ENCODE data around the gene CDK8. TPM values are rescaled to one million over a fixed set of nuclear protein-coding genes. Genes with fewer than 3 reads are reported as not detected.

CDK8 gene
- total RNA-seq, 1 donor from 2014 or later: 25.3 TPM

DNA sequence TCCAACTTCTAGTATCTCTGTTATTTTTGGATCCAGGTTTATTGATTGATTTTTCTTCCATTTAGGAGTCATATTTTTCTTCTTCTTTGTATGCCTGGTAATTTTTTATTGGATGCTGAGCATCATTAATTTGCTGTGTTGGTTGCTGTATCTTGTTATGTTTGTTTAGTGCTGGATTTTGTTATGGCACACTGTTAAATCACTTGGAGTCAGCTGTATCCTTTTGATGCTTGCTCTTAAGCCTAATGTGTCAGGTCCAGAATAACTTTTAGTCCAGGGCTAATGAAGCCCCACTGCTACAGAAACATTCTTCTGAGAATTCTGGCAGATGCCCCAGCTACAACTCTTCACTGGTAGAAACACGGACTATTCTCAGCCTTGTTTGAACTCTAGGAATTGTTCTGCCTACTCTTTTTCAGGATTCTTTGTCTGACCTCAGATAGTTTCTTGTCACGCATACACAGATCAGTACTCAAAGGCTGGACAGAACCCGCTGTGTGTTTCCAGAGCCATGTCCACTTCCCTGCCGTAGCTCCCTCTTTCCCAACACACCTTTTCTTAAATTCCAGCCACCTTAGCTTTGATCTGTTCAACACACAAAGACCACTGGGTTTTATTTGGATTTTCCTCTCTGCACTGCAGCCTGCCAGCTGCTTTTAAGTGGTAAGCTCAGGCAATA is 166.5 kb downstream of the CDK8 start:
- Mint-ChIP-seq H3K9me3 (peaks cover 7% of the 10 kb centered on the region), H3K27me3 (ENCODE audit: low read depth) (no peaks in the 10 kb centered on the region), H3K27ac (no peak overlapping the region), H3K36me3 (no peaks in the 10 kb centered on the region), H3K4me1 (peaks cover 2% of the 10 kb centered on the region), H3K4me3 (no peak overlapping the region)
- no peak for DNase-seq (ENCODE audit: low spot score in 2 of 2, unreplicated experiment in 2 of 2)
- TF ChIP-seq, protein P1, sequence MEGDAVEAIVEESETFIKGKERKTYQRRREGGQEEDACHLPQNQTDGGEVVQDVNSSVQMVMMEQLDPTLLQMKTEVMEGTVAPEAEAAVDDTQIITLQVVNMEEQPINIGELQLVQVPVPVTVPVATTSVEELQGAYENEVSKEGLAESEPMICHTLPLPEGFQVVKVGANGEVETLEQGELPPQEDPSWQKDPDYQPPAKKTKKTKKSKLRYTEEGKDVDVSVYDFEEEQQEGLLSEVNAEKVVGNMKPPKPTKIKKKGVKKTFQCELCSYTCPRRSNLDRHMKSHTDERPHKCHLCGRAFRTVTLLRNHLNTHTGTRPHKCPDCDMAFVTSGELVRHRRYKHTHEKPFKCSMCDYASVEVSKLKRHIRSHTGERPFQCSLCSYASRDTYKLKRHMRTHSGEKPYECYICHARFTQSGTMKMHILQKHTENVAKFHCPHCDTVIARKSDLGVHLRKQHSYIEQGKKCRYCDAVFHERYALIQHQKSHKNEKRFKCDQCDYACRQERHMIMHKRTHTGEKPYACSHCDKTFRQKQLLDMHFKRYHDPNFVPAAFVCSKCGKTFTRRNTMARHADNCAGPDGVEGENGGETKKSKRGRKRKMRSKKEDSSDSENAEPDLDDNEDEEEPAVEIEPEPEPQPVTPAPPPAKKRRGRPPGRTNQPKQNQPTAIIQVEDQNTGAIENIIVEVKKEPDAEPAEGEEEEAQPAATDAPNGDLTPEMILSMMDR (IDR thresholded peaks at IDR 0.05; ENCODE audit: unreplicated experiment): no peak

DNA sequence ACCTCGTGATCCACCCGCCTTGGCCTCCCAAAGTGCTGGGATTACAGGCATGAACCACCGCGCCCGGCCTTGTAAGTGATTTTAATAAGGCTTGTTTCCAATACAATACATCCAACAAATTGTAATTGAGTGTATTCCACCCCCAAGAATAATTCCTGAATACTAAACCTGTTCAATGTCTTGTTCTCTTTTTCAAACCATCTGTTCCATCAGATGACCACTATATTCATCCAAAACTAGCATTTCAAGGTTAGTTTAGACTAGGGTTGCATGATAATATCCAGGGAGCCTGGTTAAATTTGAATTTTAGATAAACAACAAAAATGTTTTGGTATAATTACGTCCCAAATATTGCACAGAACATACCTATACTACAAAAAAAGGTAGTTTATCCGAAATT is 168.1 kb downstream of the CDK8 start:
- Mint-ChIP-seq H3K27me3 (ENCODE audit: low read depth) (no peaks in the 10 kb centered on the region), H3K36me3 (no peaks in the 10 kb centered on the region), H3K27ac (no peak overlapping the region), H3K4me3 (no peak overlapping the region), H3K9me3 (peaks cover 7% of the 10 kb centered on the region), H3K4me1 (peaks cover 7% of the 10 kb centered on the region)
- TF ChIP-seq, protein P1 (IDR thresholded peaks at IDR 0.05; ENCODE audit: unreplicated experiment): no peak
- DNase-seq (ENCODE audit: low spot score in 2 of 2, unreplicated experiment in 2 of 2): no peak

DNA sequence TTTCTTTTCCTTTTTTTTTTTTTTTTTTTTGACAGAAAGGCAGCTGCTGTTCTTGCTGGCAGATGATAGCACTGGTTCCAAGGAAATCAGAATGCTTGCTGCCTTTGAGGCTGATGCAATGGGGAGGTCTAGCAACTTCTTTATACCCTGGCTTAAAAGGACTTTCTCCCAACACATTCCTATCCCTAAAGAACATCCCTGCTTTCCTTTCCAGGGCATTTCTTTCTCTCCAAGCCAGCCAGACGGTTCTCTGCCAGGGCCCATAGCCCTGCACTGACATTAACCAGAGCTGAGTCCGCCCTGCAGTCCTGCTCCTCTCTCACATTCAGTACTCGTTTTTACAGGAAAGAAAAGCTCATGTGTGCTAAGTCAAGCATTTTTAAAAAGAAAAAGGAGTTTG is 169.7 kb downstream of the CDK8 start:
- DNase-seq (ENCODE audit: low spot score in 2 of 2, unreplicated experiment in 2 of 2): no peak
- Mint-ChIP-seq H3K36me3 (no peaks in the 10 kb centered on the region), H3K27ac (no peak overlapping the region), H3K4me1 (peaks cover 7% of the 10 kb centered on the region), H3K4me3 (no peak overlapping the region), H3K9me3 (peaks cover 2% of the 10 kb centered on the region), H3K27me3 (ENCODE audit: low read depth) (no peaks in the 10 kb centered on the region)
- TF ChIP-seq, protein P1 (IDR thresholded peaks at IDR 0.05; ENCODE audit: unreplicated experiment): no peak

DNA sequence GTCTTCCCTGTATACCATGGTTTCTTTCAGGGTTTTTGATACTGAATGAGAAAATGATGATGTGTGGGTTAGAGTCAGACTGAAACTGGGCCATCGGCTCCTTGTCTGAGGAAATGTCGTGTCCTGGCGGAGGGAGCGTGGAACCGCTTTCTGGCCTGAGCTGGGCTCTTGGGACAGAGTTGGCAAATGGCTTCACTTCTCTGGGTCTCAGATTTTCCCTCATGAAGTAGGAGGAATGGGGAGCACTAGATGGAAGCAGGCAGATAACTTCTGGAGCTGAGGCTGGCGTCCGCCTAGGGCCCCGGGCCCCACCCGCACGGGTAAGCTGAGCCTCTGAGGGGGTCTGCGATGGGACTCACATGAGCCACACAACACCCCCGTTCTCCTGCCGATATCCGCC is 170.3 kb downstream of the CDK8 start:
- Mint-ChIP-seq H3K27me3 (ENCODE audit: low read depth) (no peaks in the 10 kb centered on the region), H3K4me1 (peaks cover 7% of the 10 kb centered on the region), H3K36me3 (no peaks in the 10 kb centered on the region), H3K9me3 (no peaks in the 10 kb centered on the region), H3K4me3 (no peak overlapping the region), H3K27ac (no peak overlapping the region)
- DNase-seq (ENCODE audit: low spot score in 2 of 2, unreplicated experiment in 2 of 2): no peak
- TF ChIP-seq, protein P1 (IDR thresholded peaks at IDR 0.05; ENCODE audit: unreplicated experiment): no peak

DNA sequence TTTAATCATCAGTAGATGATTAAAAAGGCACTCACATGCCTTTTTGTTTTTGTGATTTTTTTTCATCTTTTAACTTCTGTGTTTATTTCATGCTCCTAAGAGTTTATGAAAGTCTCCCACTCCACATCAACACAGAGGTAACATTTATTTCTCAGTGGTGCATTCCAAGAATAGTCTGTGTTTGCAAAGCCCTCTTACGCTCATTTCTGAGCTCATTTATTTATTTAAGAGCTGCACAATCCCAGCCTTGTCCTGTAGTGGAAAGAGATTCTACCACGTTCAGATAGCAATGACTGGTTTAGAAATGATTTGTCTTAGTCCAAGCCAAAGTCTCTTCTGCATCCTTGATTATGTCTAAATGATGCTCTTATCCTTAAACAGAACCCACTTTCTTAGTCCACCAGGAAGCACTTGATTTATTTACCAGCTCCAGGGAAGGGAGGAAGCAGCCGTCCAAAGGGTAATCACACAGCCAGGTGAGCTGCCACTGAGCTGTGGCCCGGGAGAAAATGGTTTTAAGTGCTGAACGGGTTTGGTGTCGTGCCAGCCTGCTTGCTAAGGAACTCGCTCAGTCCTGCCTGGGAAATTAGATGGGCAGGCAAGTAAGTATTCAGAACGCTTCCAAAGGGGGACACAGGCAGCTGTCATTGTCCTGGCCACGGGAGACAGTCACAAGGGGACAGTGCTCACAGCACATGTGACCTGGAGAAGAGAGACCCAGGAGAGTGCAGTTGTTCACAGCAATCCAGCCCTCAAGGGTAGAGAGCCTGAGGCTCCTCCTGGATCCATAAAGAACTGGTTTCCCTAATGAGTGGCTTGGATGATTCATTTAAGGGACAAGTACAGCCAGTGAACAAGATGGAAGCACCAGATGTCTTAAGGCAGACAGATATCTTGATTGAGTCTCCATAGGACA is 171.8 kb downstream of the CDK8 start:
- Mint-ChIP-seq H3K36me3 (no peaks in the 10 kb centered on the region), H3K27ac (peak overlapping the region; percentile 20), H3K4me1 (peaks cover 7% of the 10 kb centered on the region), H3K27me3 (ENCODE audit: low read depth) (no peaks in the 10 kb centered on the region), H3K9me3 (no peaks in the 10 kb centered on the region), H3K4me3 (no peak overlapping the region)
- no peak for DNase-seq (ENCODE audit: low spot score in 2 of 2, unreplicated experiment in 2 of 2)
- TF ChIP-seq, protein P1 (IDR thresholded peaks at IDR 0.05; ENCODE audit: unreplicated experiment): no peak
